Gastroesophageal sphincter (tissue), 4 donors: ENCODE measurements around the gene NOL4L. TPM values are rescaled to one million over a fixed set of nuclear protein-coding genes. Genes with fewer than 3 reads are reported as not detected.

Experiments used
- ATAC-seq: fragments of 150-250 bp; one replicate; pipeline ENCODE4 v1.9.1; 2016; ENCODE audit warnings: mild to moderate bottlenecking, moderate library complexity
- H3K27ac ChIP-seq, 4 donors: fragments of 200-600 bp; sonication (generic) in 3 of 4; 1 replicate in 3 of 4; 2 replicates in 1 of 4; pipeline ENCODE4 v1.5.1; 2016 to 2019
- H3K27me3 ChIP-seq: fragments of 200-600 bp; sonication (generic); one replicate; pipeline ENCODE4 v1.5.1; 2019
- H3K36me3 ChIP-seq, 2 donors: fragments of 200-600 bp; sonication (generic); one replicate each; pipeline ENCODE4 v1.5.1; 2019; ENCODE audit warnings: control low read depth in 1 of 2
- H3K4me1 ChIP-seq, 3 donors: fragments of 200-600 bp; sonication (generic); 1 replicate in 2 of 3; 2 replicates in 1 of 3; pipeline ENCODE4 v1.5.1; 2016 to 2019; ENCODE audit warnings: control low read depth in 2 of 3
- H3K4me3 ChIP-seq, 2 donors: fragments of 200-600 bp; sonication (generic); one replicate each; pipeline ENCODE4 v1.5.1; 2019; ENCODE audit warnings: mild to moderate bottlenecking in 1 of 2, moderate library complexity in 1 of 2
- H3K9me3 ChIP-seq, 3 donors: fragments of 200-600 bp; sonication (generic); one replicate each; pipeline ENCODE4 v1.5.1; 2017 to 2019; ENCODE audit warnings: control low read depth in 2 of 3
- EP300 ChIP-seq: sonication (generic); formaldehyde crosslinking; IDR thresholded peaks from one replicate; pipeline ENCODE4 v1.6.1; 2017; ENCODE audit warnings: antibody characterized with exemption, mild to moderate bottlenecking
- POLR2A ChIP-seq, 2 donors: fragments of 450-650 bp; IDR thresholded peaks; one replicate each; pipeline ENCODE4 v1.6.1; 2017; ENCODE audit warnings: antibody characterized with exemption in 2 of 2, mild to moderate bottlenecking in 2 of 2, moderate library complexity in 1 of 2
- POLR2AphosphoS5 ChIP-seq: sonication (generic); formaldehyde crosslinking; IDR thresholded peaks from one replicate; pipeline ENCODE4 v1.6.1; 2017; ENCODE audit warnings: antibody characterized with exemption
- WGBS, 2 donors: methylation state at CpG; one replicate each; pipeline ENCODE4 v1.1.5; 2018; ENCODE audit warnings: low coverage in 1 of 2; 5-methylcytosine and 5-hydroxymethylcytosine counted together
- total RNA-seq, 4 donors: library from RNA; depleted of rRNA; stranded (reverse); fragments of >200 nt; gene quantifications; one replicate each; pipeline ENCODE4 v1.1.0, GENCODE V29; 2016
- TF ChIP-seq, protein P1 (sequence below), 4 experiments: fragments of 200-600 bp in 2 of 4; fragments of 450-650 bp in 2 of 4; sonication (generic) in 1 of 4; IDR thresholded peaks; one replicate each; pipeline ENCODE4 v1.5.1; 2017 to 2019; ENCODE audit warnings: antibody characterized with exemption in 4 of 4, mild to moderate bottlenecking in 2 of 4, moderate library complexity in 2 of 4

NOL4L gene
- total RNA-seq, 4 donors from 2014 or later, result 9.0 to 14.7 (median 10.8) TPM

DNA sequence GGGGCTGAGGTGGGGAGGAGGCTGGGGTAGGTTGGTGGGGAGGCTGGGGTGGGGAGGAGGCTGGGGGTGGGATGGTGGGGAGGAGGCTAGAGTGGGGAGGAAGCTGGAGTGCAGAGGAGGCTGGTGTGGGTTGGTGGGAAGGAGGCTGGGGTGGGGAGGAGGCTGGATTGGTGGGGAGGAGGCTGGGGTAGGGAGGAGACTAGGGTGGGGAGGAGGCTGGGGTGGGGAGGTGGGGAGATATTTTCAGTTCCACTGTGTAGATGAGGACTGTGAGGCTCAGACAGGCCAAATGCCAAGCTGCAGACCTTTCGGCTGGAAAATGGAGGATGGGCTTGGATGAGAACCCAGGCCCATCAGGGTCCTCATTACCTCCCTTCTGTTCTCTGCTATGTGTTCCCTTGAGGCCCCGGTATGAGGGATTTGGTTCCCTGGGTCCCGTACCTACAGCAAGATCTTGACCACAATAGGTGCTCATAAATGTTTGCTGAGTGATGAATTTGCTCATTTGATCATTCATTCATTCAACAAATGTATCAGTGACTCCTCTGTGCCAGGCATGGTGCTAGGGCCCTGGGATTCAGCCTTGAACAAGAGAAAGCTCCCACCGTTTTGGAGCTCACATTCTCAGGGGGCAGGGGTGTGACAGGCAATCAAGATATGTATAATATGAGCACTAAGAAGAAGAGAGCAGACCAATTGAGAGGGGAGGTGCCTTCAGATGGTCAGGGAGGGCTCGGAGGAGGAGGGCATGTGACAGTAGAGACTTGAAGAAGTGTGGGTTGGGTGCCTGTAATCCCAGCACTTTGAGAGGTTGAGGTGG is 36.1 kb upstream of the NOL4L start:
- Histone ChIP-seq H3K9me3 (no peaks in the 10 kb centered on the region), H3K36me3 (no peaks in the 10 kb centered on the region), H3K4me3 (no peak overlapping the region), H3K4me1 (no peaks in the 10 kb centered on the region), H3K27me3 (peaks cover 8% of the 10 kb centered on the region), H3K27ac (no peak overlapping the region)
- peak; percentile 66 for ATAC-seq
- 72 to 81% methylated on average over 4 to 5 of the region's 5 CpGs for WGBS, 2 donors
- TF ChIP-seq EP300 (no peak), POLR2A (IDR thresholded peaks at IDR 0.05) (no peak), POLR2AphosphoS5 (no peak)
- TF ChIP-seq, protein P1, sequence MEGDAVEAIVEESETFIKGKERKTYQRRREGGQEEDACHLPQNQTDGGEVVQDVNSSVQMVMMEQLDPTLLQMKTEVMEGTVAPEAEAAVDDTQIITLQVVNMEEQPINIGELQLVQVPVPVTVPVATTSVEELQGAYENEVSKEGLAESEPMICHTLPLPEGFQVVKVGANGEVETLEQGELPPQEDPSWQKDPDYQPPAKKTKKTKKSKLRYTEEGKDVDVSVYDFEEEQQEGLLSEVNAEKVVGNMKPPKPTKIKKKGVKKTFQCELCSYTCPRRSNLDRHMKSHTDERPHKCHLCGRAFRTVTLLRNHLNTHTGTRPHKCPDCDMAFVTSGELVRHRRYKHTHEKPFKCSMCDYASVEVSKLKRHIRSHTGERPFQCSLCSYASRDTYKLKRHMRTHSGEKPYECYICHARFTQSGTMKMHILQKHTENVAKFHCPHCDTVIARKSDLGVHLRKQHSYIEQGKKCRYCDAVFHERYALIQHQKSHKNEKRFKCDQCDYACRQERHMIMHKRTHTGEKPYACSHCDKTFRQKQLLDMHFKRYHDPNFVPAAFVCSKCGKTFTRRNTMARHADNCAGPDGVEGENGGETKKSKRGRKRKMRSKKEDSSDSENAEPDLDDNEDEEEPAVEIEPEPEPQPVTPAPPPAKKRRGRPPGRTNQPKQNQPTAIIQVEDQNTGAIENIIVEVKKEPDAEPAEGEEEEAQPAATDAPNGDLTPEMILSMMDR (IDR thresholded peaks at IDR 0.05), result no peak

DNA sequence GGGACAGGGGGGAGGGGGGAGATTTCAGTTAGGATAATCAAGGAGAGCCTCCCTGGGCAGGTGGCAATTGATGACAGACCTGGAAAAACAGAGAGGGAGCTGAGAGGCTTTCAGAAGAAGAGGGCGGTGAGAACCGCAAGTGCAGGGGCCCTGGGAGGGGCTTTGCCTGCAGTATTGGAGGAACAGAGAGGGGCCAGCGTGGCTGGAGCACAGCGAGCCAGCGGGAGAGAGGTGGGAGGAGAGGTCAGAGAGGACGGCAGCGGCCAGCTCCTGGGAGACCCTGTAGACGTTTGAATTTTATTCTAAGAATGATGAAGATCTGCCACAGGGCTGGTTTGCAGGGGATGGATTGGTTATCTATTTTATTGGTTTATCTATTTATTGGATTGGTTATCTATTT is 34.5 kb upstream of the NOL4L start:
- H3K36me3 ChIP-seq, result no peaks in the 10 kb centered on the region
- no peaks in the 10 kb centered on the region for H3K4me1 ChIP-seq
- H3K4me3 ChIP-seq, result no peak overlapping the region
- no peak overlapping the region for H3K27ac ChIP-seq
- no peak for ATAC-seq
- WGBS, 2 donors, result 38 to 56% methylated on average over 8 of the region's 8 CpGs
- peaks cover 7% of the 10 kb centered on the region for H3K27me3 ChIP-seq
- TF ChIP-seq POLR2AphosphoS5 (no peak), POLR2A (IDR thresholded peaks at IDR 0.05) (no peak), EP300 (no peak)
- TF ChIP-seq, protein P1 (IDR thresholded peaks at IDR 0.05), result no peak
- H3K9me3 ChIP-seq, result no peaks in the 10 kb centered on the region

DNA sequence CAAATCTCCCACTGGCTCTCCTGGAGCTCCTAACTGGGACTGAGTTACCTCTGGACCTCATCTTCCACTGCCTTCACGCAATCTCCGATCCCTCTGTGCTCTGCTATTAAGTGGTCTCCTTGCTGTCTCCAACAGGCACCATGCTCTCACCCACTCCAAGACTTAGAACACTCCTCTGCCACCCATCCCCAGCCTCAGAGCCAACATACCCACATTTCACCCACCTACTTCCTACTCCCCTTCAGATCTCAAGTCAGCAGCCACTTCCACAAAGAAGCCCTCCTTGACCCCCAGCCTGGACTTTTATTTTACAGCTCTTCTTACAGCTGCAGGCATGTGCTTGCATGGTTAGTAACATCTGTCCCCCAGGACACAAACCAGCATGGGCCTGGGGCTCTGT is 29.6 kb upstream of the NOL4L start:
- ATAC-seq, result no peak
- no peak overlapping the region for H3K4me3 ChIP-seq
- no peaks in the 10 kb centered on the region for H3K36me3 ChIP-seq
- H3K27ac ChIP-seq, result no peak overlapping the region
- H3K9me3 ChIP-seq, result no peaks in the 10 kb centered on the region
- WGBS, 2 donors, result 100% methylated on average over 2 of the region's 2 CpGs
- no peaks in the 10 kb centered on the region for H3K4me1 ChIP-seq
- TF ChIP-seq EP300 (no peak), POLR2A (IDR thresholded peaks at IDR 0.05) (no peak), POLR2AphosphoS5 (no peak)
- TF ChIP-seq, protein P1 (IDR thresholded peaks at IDR 0.05), result no peak
- peaks cover 19% of the 10 kb centered on the region for H3K27me3 ChIP-seq

DNA sequence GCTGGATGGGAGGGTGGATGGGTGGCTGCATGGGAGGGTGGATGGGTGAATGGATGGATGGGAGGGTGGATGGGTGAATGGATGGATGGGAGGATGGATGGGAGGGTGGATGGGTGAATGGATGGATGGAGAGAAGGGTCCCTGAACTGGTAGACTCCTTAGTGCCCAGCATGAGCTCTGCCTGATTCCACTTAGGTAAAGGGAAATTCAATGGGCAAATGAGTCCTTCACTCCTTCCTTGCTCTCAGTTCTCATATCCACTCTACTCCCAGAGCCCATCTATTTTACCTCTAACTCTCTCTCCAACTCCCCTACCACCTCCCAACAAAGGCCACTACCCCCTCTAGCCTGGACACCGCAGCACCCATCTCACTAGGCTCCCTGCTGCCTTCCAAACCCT is 29.2 kb upstream of the NOL4L start:
- Histone ChIP-seq H3K27me3 (peaks cover 19% of the 10 kb centered on the region), H3K27ac (no peak overlapping the region), H3K4me3 (no peak overlapping the region), H3K9me3 (no peaks in the 10 kb centered on the region), H3K4me1 (no peaks in the 10 kb centered on the region), H3K36me3 (no peaks in the 10 kb centered on the region)
- WGBS, 2 donors, result 88% methylated on average over 1 of the region's 1 CpG; no CpG with 5 or more reads in 1 of the 2 donors
- ATAC-seq, result no peak
- TF ChIP-seq EP300, result no peak
- TF ChIP-seq, protein P1 (IDR thresholded peaks at IDR 0.05), result no peak
- no peak for TF ChIP-seq POLR2A (IDR thresholded peaks at IDR 0.05)
- TF ChIP-seq POLR2AphosphoS5, result no peak
